Stomach smooth muscle (tissue), 2 donors: ENCODE results near the gene NAPSA.

Experiments
- H3K27ac ChIP-seq: one replicate; pipeline ENCODE4 v1.7.0; 2013; ENCODE audit warnings: mild to moderate bottlenecking, low read length, inconsistent platforms
- H3K27me3 ChIP-seq, 2 donors: one replicate each; pipeline ENCODE4 v1.7.0; 2013; ENCODE audit warnings: low read length in 2 of 2; ENCODE audit not compliant: insufficient read depth in 2 of 2, control insufficient read depth in 1 of 2
- H3K36me3 ChIP-seq, 2 donors: one replicate each; pipeline ENCODE4 v1.7.0; 2013; ENCODE audit warnings: low read length in 2 of 2; ENCODE audit not compliant: control insufficient read depth in 2 of 2, insufficient read depth in 2 of 2
- H3K4me1 ChIP-seq: one replicate; pipeline ENCODE4 v1.7.0; 2013; ENCODE audit warnings: low read length; ENCODE audit not compliant: control insufficient read depth, insufficient read depth
- H3K4me3 ChIP-seq, 2 donors: one replicate each; pipeline ENCODE4 v1.7.0; 2013; ENCODE audit warnings: low read length in 2 of 2
- H3K9ac ChIP-seq, 2 donors: one replicate each; pipeline ENCODE4 v1.7.0; 2013; ENCODE audit warnings: low read length in 2 of 2, mild to moderate bottlenecking in 1 of 2
- H3K9me3 ChIP-seq, 2 donors: one replicate each; pipeline ENCODE4 v1.7.0; 2013; ENCODE audit warnings: low read length in 2 of 2; ENCODE audit not compliant: control insufficient read depth in 2 of 2
- donor health status: healthy.
- donor health status: Pancreatic carcinoma.

The NAPSA gene

GRCh38 chr19:50321831-50322230 is 43.6 kb downstream of the NAPSA start:
- no peak overlapping the region for H3K27ac ChIP-seq
- peaks cover 20 to 22% of the 10 kb centered on the region in 2 donors for H3K27me3 ChIP-seq
- H3K9me3 ChIP-seq = no peaks in the 10 kb centered on the region
- H3K4me3 ChIP-seq = no peak overlapping the region
- peaks cover 5% of the 10 kb centered on the region for H3K4me1 ChIP-seq
- no peaks in the 10 kb centered on the region for H3K36me3 ChIP-seq
- no peak overlapping the region for H3K9ac ChIP-seq

DNA sequence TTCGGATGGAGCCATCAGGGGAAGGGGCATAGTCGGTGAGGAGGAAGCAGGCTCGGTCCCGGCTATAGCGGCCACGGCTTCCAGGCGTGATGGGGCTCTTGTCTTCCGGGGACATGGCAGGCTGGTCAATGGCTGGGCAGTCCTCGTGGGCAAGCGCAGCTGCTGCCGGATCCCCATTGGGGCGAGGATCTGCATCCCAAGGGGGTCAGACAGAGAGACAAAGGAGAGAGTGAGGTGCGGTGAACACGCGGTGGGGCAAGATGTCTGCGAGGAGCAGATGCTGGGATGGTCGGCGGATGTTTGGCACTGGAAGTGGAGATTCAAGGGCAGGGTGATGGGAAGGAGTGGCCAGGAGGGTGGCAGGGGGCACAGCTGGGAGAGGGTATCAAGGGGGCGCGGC is 44.8 kb downstream of the NAPSA start:
- H3K9me3 ChIP-seq = no peaks in the 10 kb centered on the region
- peaks cover 14 to 15% of the 10 kb centered on the region in 2 donors for H3K27me3 ChIP-seq
- H3K36me3 ChIP-seq = no peaks in the 10 kb centered on the region
- H3K27ac ChIP-seq = no peak overlapping the region
- H3K4me3 ChIP-seq = no peak overlapping the region
- no peaks in the 10 kb centered on the region for H3K4me1 ChIP-seq
- no peak overlapping the region for H3K9ac ChIP-seq

DNA sequence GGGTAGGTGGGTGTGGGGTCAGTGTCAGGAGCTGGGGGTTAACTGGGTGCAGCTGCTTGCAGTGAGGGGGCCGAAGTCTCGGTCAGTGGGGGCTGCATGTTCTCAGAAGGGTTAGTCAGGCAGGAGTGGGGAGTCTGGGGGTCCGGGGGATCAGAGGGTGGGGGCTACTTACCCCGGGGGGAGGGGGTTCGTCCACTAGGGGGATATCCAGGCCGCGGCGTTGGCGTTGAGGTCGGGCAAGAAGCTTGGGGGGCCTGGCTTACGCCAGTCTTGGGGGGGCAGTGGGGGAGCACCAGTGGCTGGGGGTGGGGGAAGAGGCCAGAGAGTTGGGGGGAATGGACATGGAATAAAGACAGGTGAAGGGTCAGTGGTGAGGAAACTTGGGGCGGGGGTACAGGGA is 45.4 kb downstream of the NAPSA start:
- no peak overlapping the region for H3K27ac ChIP-seq
- no peak overlapping the region for H3K4me3 ChIP-seq
- H3K27me3 ChIP-seq = peaks cover 13 to 16% of the 10 kb centered on the region in 2 donors
- H3K4me1 ChIP-seq = no peaks in the 10 kb centered on the region
- no peaks in the 10 kb centered on the region for H3K9me3 ChIP-seq
- no peak overlapping the region for H3K9ac ChIP-seq
- no peaks in the 10 kb centered on the region for H3K36me3 ChIP-seq

GRCh38 chr19:50319156-50319555 is 46.3 kb downstream of the NAPSA start:
- no peaks in the 10 kb centered on the region for H3K4me1 ChIP-seq
- H3K27me3 ChIP-seq = peaks cover 14 to 25% of the 10 kb centered on the region in 2 donors
- H3K9ac ChIP-seq = no peak overlapping the region
- H3K9me3 ChIP-seq = no peaks in the 10 kb centered on the region
- H3K36me3 ChIP-seq = no peaks in the 10 kb centered on the region
- H3K4me3 ChIP-seq = no peak overlapping the region
- no peak overlapping the region for H3K27ac ChIP-seq

- Histone ChIP-seq H3K4me3 (no peak overlapping the region), H3K27me3 (peaks cover 18 to 31% of the 10 kb centered on the region in 2 donors), H3K27ac (no peak overlapping the region), H3K9me3 (no peaks in the 10 kb centered on the region), H3K36me3 (no peaks in the 10 kb centered on the region), H3K4me1 (no peaks in the 10 kb centered on the region), H3K9ac (no peak overlapping the region)
Observed at GRCh38 chr19:50318438-50318837, 47.0 kb downstream of the NAPSA start.

DNA sequence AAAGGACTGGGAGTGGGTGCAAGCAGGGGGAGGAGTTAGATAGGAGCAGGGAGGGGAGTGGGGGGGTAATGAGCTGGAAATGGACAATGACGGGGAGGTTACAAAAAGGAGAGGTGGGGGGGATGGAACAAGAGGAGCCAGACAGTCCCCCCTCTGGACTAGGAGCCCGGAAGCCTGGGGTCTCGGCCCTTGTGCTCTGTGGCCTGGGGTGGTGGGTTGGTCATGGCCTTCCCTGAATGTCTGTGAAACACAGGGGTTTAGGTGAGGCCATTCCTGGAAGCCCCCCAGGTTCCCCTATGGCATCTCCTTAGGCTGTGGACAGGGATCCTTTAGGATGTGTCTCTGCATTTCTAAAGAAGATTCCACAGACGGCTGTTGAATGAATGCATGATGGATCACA is 48.3 kb downstream of the NAPSA start:
- Histone ChIP-seq H3K27ac (no peak overlapping the region), H3K9me3 (no peaks in the 10 kb centered on the region), H3K4me3 (no peak overlapping the region), H3K9ac (no peak overlapping the region), H3K36me3 (no peaks in the 10 kb centered on the region), H3K27me3 (peaks cover 27 to 40% of the 10 kb centered on the region in 2 donors), H3K4me1 (no peaks in the 10 kb centered on the region)

DNA sequence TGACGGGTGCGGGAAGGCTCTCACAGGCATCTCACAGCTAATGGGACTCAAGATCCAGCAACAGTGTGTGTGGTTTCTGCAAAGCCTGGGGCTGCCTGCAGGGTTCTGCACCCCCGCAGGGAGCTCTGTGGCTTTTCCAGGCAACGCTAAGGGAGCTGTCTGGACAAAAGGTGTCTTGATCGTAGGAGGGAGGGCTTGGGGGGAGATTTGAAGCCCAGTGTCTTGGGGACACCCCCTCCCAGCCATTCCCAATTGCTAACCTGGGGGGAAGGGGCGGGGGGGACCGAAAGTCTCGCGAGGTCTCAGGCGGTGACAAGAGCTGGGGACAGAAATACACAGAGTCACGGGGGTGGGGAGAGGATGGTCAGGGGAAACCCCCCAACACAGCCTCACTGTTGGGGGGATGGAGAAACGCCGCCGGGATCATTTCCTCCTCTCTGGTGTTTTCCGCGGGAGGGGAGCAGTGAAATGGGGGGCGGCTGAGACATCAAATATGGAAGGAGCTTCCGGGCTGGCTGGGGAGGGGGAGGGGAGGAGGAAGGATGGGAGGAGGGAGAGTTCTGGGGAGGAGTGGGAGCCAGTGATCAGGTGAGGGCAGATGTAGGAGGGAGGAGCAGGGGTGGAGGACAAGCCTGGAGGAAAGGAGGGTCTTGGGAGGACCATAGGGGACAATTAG is 49.5 kb downstream of the NAPSA start:
- Histone ChIP-seq H3K4me1 (no peaks in the 10 kb centered on the region), H3K36me3 (no peaks in the 10 kb centered on the region), H3K9me3 (no peaks in the 10 kb centered on the region), H3K9ac (no peak overlapping the region), H3K4me3 (no peak overlapping the region), H3K27ac (no peak overlapping the region), H3K27me3 (peaks cover 31 to 47% of the 10 kb centered on the region in 2 donors)

- H3K4me1 ChIP-seq = no peaks in the 10 kb centered on the region
- no peaks in the 10 kb centered on the region for H3K9me3 ChIP-seq
- H3K27me3 ChIP-seq = peaks cover 36 to 47% of the 10 kb centered on the region in 2 donors
- H3K4me3 ChIP-seq = no peak overlapping the region
- H3K36me3 ChIP-seq = no peaks in the 10 kb centered on the region
- H3K27ac ChIP-seq = no peak overlapping the region
- no peak overlapping the region for H3K9ac ChIP-seq
Observed at GRCh38 chr19:50314724-50315708, 50.4 kb downstream of the NAPSA start.

GRCh38 chr19:50313812-50314536 is 51.5 kb downstream of the NAPSA start:
- Histone ChIP-seq H3K9ac (no peak overlapping the region), H3K4me1 (no peaks in the 10 kb centered on the region), H3K4me3 (no peak overlapping the region), H3K27ac (no peak overlapping the region), H3K9me3 (no peaks in the 10 kb centered on the region), H3K36me3 (no peaks in the 10 kb centered on the region), H3K27me3 (peaks cover 30 to 47% of the 10 kb centered on the region in 2 donors)

- H3K4me3 ChIP-seq = no peak overlapping the region
- H3K27me3 ChIP-seq = peaks cover 30 to 47% of the 10 kb centered on the region in 2 donors
Observed at GRCh38 chr19:50312967-50313811, 52.2 kb downstream of the NAPSA start.

More at GRCh38 chr19:50312967-50313811, 52.2 kb downstream of the NAPSA start:
- Histone ChIP-seq H3K27ac (no peak overlapping the region), H3K9ac (no peak overlapping the region), H3K4me1 (no peaks in the 10 kb centered on the region), H3K9me3 (peaks cover 0 to 2% of the 10 kb centered on the region in 2 donors), H3K36me3 (no peaks in the 10 kb centered on the region)
